Epidermal melanocyte (primary cell): Measurements from ENCODE around the gene APEH.
"Not testable (repeated sequence)": the region's sequence is repeated elsewhere in the genome, so short reads cannot be mapped to it uniquely, and the experiment has no call there.

Experiments
- DNase-seq: peaks from one replicate; pipeline ENCODE4 v3.0.0; 2011; ENCODE audit warnings: low spot score; ENCODE audit not compliant: insufficient read length

The APEH gene

DNA sequence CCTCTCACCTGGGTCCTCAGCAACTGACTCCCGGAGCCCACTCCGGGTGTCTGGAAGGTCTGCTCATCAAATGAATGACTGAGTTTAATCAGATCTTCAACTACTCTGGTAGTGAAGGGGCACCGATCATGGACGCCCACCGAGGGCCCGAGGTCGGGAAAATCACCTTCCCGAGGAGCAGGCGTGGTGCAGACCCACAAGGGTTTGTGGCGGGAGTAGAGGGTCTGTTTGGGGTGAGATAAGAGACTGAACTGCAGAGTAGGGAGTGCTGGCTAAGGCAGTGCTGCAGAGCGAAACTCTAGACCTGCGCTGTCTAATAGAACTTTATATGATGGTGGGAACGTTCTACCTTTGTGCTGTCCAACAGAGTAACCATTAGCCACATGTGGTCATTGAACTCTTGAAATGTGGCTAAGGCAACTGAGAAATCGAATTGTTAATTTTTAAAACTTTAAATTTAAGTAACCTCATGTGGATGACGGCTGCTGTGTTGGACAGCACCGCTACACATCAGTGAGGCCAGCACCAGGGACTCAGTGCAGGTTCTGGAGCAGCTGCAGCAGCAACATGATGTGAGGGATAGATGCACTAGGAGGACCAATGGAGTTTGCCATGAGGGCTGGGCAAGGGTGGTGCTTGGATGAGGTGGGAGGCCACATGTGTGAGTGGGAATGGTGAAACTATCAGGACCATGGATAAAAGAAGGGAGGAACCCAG lies 15.9 kb downstream of the APEH start:
- DNase-seq = not testable (repeated sequence)

GRCh38 chr3:49690856-49691255 lies 16.7 kb downstream of the APEH start:
- DNase-seq = not testable (repeated sequence)

DNA sequence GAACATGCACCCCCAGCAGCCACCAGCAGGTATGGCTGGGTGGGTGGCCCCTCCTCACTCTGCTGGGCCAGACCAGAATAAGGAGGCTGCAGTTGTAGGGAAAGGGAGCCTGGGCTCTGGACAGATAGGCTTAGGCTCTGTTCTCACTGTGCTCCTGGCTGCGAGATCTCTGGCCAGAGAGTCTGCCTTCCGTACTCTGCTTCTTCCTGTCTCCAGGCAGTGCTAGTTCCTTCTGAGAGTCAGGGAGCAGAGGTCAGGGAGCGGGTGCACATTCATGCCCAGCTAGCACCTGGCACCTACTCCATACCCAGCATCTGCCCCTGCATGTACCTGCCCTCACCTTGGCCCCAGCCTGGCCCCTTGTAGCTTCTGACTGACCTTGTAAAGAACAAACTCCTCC lies 17.3 kb downstream of the APEH start:
- DNase-seq = not testable (repeated sequence)

GRCh38 chr3:49694409-49695070 lies 20.4 kb downstream of the APEH start:
- not testable (repeated sequence) for DNase-seq

- DNase-seq = not testable (repeated sequence)
Observed at GRCh38 chr3:49695350-49696015, 21.3 kb downstream of the APEH start.

- DNase-seq = no peak
Observed at GRCh38 chr3:49699281-49699979, 25.3 kb downstream of the APEH start.

- DNase-seq = no peak
Observed at GRCh38 chr3:49700014-49700413, 25.9 kb downstream of the APEH start.

- DNase-seq = no peak
Observed at GRCh38 chr3:49700453-49701128, 26.4 kb downstream of the APEH start.

GRCh38 chr3:49701388-49702077 lies 27.4 kb downstream of the APEH start:
- DNase-seq = no peak

- DNase-seq = no peak
Observed at GRCh38 chr3:49702672-49703071, 28.5 kb downstream of the APEH start.

- DNase-seq = peak; percentile 67
Observed at GRCh38 chr3:49703443-49703927, 29.3 kb downstream of the APEH start.

DNA sequence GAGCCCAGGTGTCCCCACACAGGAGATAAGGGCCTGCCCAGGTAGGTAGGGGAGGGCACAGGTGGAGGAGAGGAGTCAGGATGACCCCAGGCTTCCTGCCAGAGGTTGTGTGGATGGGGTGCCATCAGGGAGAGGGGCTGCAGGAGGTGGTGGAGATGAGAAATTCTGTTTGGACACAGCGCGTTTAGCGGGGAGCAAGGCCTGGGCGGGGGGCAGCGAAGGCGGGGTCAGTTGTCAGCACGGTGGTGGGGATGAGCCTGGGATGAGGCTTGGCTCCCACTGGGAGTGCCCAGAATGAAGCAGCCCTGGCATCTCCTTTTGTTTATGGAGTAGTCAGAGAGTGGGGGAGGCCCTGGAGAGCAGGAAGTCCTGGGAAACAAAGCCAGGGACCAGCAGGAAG lies 29.8 kb downstream of the APEH start:
- no peak for DNase-seq

- no peak for DNase-seq
Observed at GRCh38 chr3:49704629-49705028, 30.5 kb downstream of the APEH start.

DNA sequence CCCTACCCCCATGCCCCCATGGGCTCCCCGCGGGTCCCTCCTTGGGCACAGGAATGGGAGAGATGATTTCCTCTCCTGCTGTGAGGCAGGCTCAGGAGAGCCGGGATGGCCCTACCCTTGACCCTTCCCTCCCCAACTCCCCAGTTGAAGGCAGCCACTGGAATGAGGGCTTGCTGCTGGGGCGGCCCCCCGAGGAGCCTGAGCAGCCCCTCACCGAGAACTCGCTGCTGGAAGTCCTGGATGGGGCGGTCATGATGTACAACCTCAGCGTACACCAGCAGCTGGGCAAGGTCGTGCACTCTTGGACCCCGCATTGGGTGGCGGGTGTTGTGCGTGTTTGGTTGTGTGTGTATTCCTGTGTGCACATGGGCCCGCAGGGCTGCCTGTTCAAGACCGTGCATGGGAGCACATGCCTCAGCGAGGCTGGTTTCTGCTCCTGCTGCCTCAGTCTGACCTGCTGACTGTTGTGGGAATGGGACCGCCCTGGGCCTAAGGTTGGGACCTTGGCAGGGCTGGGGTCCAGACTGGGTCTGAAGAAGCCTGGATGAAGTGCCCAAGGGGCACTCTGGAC lies 31.3 kb downstream of the APEH start:
- no peak for DNase-seq

GRCh38 chr3:49706456-49707112 lies 32.4 kb downstream of the APEH start:
- DNase-seq = no peak

- no peak for DNase-seq
Observed at GRCh38 chr3:49707113-49707480, 32.9 kb downstream of the APEH start.

- DNase-seq = no peak
Observed at GRCh38 chr3:49709852-49710251, 35.7 kb downstream of the APEH start.

DNA sequence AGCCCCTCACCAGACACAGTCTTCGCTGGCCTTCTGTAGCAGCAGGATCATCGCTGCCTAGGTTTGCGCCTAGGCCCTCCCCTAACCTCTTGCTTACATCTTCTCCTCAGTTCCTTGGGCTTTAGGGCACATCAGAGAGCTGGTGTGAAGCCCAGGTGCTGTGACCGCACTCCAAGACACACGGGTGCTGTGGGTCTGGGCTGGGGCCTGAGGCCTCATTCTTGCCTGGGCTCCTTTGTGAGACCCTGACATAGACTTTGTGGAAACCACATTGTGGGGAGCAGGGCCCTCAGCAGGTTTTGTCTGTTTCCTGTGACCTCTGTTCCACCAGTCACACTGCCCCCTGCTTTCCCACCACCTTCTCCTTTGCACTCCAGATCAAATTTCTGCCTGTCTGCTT lies 37.3 kb downstream of the APEH start:
- no peak for DNase-seq

DNA sequence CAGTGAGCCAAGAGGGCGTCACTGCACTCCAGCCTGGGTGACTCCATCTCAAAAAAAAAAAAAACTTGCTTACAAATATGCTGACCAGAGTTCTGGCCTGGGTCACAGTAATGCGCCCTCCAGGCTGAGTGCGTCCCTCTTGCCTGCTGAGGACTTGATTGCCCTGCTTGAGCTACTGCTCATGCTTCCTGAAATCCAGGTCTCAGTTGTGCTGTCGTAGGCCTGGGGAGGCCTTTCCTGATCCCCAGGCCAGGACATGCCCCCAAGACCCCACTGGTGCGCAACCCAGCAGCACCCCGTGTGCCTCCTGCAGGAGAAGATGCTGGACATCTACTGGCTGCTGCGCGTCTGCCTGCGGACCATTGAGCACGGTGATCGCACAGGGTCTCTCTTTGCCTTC lies 38.0 kb downstream of the APEH start:
- no peak for DNase-seq
